Stimulated activated CD4-positive, alpha-beta T cell treated with anti-CD3 and anti-CD28 coated beads, Interleukin-2, amount 100 ng/mL, for 4 hours (primary cell): ENCODE measurements around the gene NPEPL1.

Experiments used
- DNase-seq: peaks from one replicate; pipeline ENCODE4 v3.0.0-alpha.2; 2020; ENCODE audit warnings: low read depth

NPEPL1 gene

DNA sequence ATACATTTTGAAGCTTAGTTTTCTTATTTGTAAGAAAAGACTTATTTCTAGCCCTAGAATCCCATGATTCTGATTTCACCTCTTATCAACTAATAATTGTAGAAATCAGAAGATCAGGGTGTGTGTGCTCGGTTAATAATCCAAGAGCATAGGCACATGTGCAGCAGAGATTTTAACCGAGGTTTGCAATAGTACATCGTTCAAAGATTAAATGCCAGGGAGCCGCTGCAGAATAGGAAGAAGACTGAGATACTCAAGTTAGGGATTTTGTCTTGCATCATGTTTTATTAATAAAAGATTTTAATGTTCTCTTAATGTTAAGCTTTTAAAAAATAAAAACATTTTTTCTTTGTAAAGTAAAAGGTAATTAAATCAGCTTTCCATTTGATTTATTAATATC is 34.6 kb upstream of the NPEPL1 start:
- no peak for DNase-seq

DNA sequence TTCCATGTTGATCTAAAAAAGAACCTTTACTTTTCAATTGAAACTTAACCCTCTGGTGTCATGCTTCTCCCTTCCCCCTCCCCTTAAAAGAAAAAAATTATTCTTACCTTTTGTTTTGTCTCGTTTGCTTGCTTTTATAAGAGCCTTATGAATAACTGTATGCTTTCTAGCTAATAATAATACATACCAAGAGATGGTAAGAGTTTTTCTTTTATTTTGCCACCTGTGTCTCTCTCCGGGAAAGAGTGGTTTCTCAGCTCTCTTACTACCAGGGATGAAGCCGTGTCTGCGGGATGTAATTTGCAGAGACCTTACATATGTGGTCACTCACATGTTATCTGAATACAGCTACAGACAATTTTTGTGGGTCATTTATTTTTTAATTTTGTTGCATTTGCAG is 33.8 kb upstream of the NPEPL1 start:
- DNase-seq = no peak

DNA sequence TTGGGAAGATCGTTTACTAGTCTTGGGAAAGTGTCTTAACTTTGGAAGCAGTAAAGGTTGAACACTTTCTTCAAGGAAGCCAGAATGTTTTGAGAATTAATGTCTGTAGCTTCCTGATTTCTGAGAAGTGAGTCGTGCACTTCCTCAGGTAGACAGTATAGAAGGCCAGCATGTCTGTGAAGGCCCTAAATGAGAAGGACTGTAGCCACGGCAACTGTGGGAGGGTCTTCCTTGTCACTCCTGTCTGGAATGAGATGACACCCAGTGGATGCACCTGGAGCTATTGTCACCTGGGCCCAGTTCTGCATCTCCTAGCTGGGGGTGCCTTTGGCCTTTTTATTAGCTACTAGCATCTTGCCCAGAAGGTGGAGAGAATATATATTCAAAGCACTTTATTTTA is 32.8 kb upstream of the NPEPL1 start:
- no peak for DNase-seq

DNA sequence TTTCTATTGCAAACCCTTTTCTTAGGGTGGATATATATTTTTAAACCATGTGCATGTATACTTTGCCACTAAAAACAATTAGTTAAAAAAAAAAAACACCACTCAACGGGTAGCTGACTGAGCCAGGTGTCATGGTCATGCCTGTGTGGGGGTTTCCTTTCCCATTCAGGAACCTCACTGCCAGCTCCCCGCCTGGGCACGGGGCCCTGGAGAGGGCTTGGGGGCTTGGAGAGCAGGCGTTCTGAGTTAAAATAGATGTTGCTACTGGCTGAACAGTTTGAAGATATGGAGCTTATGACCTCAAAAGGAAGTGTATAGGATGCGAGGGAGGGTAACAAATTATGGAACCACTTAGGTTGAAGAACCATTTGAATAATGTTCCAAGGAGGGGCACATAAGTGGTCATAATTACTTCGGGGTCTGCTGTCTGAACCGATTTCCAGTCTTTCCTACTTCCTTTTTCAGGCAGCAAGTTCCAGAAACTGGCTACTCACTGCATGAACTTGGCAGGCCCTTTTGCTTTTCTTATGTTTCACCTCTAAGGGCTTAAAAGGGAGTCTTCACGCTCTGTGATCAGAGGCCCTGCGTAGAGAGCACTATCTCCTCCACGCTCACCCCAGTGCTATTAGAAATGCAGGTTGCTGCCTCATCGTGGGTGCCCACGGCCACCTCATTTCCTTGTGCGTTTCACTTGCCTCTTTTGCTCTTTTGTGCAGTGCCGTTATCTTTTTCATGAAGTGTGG is 31.6 kb upstream of the NPEPL1 start:
- no peak for DNase-seq

DNA sequence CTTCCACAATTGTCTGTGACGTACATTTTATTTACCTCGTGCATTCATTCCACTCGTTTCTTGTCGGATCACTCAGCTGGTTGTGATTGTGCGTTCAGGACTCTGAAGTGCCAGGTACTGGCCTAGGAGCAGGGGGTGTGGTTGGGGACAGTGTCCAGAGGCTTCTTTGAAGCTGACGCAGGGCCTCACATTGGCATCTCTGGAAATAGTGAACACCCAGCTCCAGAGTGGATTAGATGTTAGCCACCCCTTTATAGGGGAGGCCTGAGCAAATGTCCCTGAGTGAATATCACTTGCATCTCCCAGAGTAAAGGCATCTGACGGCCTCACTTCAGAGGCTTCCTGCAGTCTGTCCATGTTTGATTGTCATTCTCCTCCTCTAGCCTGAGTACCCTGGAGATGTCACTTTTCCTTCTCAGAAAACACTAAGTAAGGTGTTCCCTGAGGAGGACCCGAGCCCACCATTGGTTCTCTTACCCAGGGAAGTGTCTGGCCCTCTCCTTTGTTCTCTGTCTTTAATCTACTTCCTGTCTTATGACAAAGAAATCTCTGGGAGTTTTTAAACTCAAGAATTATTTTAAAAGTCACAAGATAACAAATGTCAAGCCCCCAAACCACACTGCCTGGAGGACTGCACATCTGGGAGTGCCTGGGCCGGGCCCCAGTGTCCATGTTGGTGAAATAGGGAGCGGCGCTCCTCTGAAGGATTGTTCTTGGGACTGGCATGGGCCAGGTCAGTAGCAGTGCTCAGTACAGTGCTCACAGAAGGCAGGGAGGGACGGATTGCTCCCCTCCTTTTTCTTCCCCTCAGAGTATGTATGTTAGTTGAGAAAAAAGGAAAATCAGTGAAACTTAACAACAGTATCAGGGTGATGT is 30.8 kb upstream of the NPEPL1 start:
- no peak for DNase-seq

DNA sequence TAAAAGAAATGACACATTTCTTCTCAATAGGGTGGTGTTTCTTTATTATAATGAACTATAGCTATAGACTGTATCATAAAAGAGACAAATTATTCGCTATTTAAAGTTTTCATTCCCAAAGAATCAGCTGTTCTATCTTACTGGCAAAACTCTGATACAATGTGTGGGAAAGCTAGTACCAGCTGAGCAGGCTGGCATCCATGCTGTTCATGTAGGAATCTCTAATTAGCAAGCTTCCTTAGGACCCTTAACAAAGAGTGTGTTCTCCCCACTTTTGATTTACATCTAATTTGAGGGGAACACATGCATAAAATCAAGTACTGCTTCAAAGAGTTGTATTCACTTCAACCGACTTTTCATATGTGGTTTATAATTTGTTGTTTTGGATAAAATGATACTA is 28.3 kb upstream of the NPEPL1 start:
- no peak for DNase-seq

DNA sequence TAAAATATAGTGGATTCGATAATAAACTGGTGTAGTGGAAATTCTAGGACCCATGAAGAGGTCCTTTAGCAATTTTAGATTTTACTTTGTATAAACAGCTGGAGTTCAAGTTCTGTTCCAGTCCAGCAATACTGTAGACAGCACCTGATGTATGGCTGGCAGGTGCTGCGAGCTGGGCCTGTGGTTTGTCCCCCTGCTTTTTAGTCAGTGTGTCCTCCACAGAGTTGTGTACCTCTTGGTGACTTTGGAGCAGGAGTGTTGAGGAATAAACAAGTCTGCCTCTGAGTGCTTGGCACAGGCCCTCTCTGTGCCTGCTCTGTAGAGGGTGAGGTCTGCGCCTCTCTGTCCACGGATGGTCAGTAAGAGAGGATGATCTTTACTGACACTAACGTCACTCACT is 27.7 kb upstream of the NPEPL1 start:
- DNase-seq = no peak

DNA sequence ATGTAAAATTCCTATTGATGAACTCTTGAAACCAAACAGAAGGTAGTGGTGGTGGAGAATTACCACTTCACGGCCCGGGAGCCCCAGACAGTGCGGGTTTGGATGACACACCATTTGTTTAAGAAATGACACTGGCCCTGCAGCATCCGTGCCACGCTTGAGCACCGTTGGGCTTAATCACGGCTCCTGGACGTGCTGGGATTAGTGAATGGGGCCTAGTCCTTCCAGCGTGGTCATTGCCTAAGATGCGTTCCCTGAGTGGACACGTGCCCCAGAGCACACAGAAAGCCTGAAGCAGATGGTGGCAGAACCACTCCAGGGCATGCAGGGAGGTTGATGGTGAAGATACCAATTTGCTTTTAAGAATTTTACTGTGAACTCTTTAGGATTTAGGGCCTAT is 27.0 kb upstream of the NPEPL1 start:
- no peak for DNase-seq

DNA sequence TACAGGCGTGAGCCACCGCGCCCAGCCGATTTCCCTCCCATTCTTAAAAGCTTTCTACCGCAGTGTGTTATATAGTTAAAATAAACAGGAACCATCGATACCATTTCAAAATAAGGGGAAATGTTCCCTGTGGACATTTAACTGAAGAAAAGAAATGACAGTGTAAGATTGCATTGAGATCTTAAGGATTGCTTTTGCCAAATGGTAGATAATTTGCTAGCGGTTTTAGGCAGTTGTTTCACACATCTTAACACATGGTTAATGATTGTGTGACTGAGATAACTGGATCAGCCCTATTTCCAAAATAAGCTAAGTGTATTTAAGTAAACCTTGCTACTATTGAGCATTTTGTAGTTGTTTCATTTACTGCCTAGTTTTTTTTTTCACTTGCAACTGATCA is 25.9 kb upstream of the NPEPL1 start:
- DNase-seq = no peak

DNA sequence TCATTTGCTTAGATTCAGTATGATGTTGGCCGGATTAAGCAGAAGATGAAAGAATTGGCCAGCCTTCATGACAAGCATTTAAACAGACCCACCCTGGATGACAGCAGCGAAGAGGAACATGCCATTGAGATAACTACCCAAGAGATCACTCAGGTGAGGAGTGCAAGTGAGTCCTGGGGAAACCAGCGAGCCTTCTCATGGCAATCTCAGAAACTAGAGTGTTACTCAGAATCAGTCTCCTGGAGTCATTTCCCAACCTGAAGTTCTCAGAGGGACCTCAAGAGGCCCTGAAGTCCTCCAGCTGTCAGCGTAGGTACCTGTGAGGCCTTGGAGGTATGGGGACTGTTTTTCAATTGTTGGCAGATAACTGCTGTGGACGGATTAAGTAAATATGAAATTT is 24.6 kb upstream of the NPEPL1 start:
- DNase-seq = no peak

DNA sequence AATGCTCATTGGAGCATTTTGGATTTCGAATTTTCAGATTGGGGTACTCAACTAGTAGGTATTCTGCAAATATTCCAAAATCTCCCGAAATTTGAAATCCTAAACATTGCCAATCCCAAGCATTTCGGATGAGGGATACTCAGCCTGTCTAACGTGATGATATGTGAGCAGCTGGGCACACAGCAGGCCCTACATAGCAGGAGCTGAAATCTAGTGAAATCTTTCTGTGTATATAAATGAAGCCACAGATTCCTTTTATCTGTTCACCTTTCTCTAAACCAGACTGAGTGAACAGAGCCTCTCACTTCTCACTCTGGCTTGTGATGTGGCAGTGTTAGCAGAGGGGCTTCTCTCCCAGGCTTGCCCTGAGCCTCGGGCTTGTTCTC is 23.7 kb upstream of the NPEPL1 start:
- no peak for DNase-seq

DNA sequence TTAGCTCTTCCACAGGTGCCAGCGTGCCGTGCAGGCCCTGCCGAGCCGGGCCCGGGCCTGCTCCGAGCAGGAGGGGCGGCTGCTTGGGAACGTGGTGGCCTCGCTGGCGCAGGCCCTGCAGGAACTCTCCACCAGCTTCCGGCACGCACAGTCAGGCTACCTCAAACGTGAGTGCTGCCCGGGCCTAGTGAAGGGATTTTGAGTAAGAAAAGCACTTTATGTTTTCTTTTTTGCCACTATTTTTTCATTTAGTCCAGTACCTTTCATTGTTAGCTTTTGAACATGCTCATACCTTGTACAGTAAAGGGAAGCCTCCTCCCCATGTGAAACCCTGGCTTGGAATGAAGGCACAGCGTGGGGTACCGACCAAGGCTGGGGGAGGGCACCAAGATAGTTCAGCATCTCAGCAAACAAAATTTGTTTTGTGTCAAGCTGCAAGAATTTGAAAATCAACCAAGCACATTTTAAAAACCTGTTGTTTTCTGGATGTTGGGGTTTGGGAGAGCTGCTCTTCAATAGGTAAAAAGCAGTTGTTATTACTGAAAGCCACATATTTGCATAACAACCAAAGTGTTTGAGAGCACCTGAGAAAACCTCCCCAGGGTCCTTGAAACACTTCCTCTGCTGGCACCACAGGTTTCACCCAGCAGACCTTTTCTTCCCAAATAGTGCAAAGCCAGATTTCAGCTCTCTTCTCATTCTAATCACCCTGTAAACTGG is 23.2 kb upstream of the NPEPL1 start:
- no peak for DNase-seq

DNA sequence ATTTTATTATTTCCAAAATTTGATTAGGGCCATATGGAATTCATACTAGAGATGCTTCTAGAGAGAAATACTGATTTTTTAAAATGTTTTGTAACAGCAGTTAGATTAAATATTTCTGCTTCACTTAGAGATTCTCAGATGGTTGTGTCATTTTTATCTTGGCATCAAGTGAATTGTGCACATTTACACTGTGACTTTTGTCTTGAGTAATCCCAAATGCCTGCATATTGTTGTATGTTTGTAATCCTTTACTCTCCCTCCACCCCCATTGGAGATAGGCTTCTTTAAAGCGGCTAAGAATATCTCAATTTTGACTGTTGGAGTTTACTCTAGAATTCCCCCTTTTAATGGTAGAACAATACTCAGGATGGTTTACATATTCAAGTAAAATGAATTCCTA is 22.5 kb upstream of the NPEPL1 start:
- DNase-seq = no peak

DNA sequence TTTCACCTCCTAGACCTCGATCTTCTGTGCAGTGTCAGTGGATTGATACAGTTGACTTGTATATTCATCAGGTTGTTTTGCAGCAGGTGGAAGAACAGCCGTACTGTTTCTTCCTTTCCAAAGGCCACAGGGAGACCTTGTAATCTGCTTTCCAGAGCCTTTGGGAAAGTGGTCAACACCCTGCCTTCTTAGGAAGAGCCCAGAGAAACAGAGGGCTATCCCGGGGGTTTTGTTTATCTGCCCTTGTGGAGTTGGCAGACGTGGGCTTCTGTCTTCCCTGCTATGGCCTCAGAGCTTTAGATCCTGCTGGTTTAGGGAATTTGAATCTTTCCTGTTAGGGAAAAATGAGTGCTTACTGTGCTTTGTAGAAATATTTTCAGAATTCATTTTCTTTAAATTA is 21.9 kb upstream of the NPEPL1 start:
- DNase-seq = no peak

DNA sequence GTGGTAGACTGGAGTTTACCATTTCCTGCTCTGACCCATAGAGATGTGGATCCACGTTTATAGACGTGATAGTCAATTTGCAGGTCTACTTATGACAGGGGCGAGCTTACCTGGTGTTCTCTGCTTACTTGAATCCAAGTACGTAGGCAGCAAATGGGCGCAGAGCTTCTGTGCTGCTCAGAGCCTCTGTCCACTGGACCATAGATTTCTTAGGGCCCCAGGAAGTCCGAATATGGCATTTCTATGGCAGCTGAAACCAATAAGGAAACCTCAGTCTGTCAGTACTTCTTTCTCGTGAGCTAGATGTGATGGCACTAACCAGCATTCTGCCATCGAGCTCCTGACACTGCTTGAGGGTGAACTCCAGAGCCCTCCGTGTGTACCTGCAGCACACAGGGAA is 19.5 kb upstream of the NPEPL1 start:
- no peak for DNase-seq

DNA sequence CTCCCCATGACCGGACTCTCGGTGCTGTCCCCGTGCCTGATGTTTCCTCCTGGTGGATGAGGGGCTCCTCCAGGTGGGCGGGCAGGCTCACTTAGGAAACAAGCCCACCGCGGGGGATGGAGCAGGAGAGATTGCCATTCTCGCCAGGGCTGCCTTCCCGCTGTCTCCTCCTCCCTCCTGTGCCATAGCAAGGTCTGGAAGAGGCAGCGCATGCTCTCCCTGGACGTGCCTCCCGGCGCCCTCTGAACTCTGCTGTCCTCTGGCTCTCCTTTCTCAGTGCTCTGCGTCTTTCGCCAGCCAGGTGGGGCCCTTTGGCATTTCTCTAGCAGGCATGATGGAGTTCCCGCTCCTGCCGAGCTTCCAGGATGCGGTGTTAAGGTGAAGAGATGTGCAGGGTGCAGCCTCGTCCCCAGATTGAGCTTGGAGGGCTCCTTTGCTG is 17.4 kb upstream of the NPEPL1 start:
- DNase-seq = no peak

DNA sequence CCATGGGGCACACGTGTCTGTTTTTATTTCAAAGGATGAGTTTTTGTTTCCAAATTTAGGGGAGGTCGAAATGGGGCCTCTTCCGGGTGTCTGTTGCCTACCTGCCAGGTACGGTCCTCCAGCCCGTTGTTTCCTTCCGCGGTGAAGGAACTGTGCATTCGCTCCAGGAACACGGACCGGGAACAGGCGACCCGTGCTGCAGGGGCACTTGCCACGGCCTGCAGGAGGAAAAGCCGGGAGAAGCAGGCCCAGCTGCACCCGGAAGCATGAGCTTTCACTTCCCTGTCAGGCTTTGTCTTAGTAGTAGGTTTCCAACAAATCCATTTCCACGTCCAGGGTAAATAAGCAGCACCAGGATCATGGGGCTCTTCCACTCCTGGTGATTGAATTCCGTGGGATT is 17.0 kb upstream of the NPEPL1 start:
- DNase-seq = no peak

DNA sequence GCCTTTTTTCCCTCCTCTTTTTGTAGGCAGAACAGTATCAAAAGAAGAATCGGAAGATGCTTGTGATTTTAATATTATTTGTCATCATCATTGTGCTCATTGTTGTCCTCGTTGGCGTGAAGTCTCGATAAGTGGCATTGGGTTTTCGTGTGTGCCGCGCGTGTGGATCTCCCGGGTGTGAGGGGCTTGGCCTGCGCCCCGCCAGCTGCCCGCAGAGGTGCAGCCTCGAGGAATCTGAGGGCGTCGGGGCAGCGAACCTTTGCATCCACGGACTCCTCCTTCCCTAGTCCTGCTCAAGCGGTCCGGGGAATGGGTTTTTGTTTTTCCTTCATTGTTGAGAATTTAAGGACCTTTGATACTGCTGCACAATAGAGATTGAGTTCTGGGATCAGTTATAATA is 16.4 kb upstream of the NPEPL1 start:
- no peak for DNase-seq

DNA sequence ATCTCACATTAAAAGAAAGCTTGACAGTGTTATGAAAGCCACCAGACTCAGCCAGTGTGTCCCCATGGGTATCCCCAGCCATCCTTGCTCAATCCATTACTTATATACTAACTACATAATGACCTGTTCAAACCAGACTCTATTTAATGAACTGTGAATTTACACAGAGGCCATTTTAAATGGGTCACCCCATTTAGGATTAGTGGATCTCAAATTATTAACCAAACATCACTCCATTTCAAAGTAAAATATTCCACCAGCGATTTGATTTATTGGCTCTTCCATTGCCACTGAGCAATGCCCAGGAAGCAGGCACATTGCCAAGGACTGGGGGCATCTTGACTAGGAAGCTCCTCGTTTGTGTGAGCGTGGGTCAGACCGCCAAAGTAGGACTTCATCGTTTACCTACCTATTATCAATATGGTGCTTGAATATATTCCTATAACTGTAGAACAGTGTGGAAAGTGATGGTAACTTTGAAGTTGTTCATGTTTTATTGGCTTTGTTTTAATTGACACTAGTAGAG is 15.5 kb upstream of the NPEPL1 start:
- DNase-seq = no peak

DNA sequence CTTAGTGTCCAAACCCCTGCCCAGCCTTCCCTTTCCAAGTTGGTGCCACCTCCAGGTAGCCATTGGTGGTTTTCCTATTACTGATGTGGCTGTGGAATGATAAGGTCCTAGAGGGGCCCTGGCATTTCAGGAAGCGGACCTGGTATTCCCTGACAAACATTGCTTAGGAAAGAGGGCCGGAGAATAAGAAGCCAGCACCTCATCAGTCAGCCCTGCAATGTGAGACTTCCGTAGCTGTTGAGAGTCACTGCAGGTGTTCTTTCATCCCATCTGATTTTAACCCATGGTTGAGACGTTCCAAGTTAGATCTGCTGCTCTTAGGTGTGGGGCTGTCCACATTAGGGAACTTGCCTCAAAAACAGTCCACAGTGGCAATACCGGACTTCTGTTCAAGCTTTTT is 14.8 kb upstream of the NPEPL1 start:
- no peak for DNase-seq

DNA sequence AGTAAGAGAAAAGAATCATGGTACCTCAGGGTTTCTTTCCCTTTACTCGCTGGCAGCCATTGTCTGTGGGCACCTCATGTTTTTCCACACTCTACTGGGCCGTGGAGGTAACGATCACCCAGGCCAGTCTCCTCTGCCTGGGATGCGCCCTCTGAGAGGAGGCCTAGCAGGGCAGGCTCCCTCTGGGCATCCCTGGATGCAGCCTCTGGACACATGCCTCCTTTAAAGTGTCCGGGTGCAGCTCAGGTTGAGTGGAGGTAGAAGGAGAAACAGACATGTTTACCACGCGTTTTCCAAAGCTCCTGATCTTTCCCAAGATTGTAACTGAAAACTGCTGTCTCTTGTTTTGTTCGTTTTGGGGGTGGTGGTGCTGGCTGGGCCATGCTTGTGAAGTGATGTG is 13.8 kb upstream of the NPEPL1 start:
- no peak for DNase-seq

DNA sequence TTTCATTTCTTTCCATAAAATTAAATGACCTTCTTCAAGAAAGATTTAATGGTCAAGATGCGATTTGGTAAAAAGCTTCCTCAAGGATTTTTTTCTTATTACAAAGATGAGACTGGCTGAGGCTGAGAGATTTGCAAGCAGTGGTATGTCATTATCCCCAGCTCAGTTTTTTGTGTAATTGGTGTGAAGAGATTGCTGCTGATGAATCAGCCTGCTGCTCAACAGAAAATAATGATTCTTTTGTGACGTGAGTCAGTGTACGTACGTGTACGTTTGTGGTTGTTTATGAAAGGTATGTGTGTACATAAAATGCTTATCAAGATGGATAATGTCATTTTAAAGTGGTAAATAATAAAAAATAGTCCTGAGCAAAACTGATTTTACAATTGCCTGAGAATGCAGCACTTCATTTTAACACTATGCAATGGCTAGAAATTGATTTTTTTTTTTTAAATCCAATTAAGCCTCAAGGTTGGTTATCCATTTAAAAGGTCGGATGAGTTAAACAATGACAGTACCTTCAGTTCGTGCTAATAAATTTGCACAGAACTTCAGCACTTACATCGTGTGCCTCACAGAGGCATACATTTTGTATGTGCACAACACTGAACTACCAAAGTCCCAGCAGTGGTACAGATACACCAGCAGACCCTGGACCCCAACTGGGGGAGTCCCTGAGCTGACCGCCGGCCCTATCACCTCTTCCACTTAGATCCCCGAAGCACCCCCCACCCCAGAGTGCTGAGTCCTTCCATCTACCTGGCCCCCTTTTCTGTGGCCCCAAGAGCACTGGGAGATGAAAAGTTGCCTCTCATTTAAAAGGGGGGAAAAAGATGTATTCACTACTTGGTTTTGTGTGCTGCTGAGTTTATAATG is 9.7 kb upstream of the NPEPL1 start:
- no peak for DNase-seq
